ENCODE measurements around the gene ATG101. TPM values are rescaled to one million over a fixed set of nuclear protein-coding genes. Genes with fewer than 3 reads are reported as not detected.

ATG101 gene
- total and polyA plus RNA-seq, 2 of the 13 experiments (the other 11 are each of a cell fraction or from before 2014, with no cell fraction given) = 58.2 to 67.7 TPM

- no peak for TF ChIP-seq DBP (CRISPR knock-in tag; IDR thresholded peaks at IDR 0.05; ENCODE audit: not compliant biosample characterization)
- peak; percentile 36; the same call in 1 of the 2 replicates for TF ChIP-seq TFAP4 (IDR thresholded peaks at IDR 0.05; ENCODE audit: borderline replicate concordance, low read depth)
- TF ChIP-seq ZNF747 (CRISPR knock-in tag; IDR thresholded peaks at IDR 0.05; ENCODE audit: borderline replicate concordance) = peak; percentile 44; the same call in 1 of the 2 replicates
- TF ChIP-seq HNF1B (CRISPR knock-in tag; IDR thresholded peaks at IDR 0.05) = 0 out of 2 replicates have a peak, but pooled peaks have one; percentile 25
- 0 out of 2 replicates have a peak, but pooled peaks have one; percentile 63 for TF ChIP-seq ZNF34 (CRISPR knock-in tag; IDR thresholded peaks at IDR 0.05; ENCODE audit: borderline replicate concordance)
- TF ChIP-seq MAFG (CRISPR knock-in tag; IDR thresholded peaks at IDR 0.05) = no peak
- TF ChIP-seq ZNF740 (CRISPR knock-in tag; IDR thresholded peaks at IDR 0.05) = no peak
- TF ChIP-seq ZBTB37 (CRISPR knock-in tag; IDR thresholded peaks at IDR 0.05) = no peak
- TF ChIP-seq DRAP1 (CRISPR knock-in tag; IDR thresholded peaks at IDR 0.05) = no peak
- 0 out of 2 replicates have a peak, but pooled peaks have one; percentile 26 for TF ChIP-seq ZNF501 (CRISPR knock-in tag; IDR thresholded peaks at IDR 0.05)
- no peak for TF ChIP-seq CBX2 (IDR thresholded peaks at IDR 0.05; ENCODE audit: low read depth, low read length)
- TF ChIP-seq CBX2 (CRISPR knock-in tag; IDR thresholded peaks at IDR 0.05; ENCODE audit: low read depth) = no peak
- TF ChIP-seq TBX2 (CRISPR knock-in tag; IDR thresholded peaks at IDR 0.05; ENCODE audit: borderline replicate concordance) = peak; percentile 59; the same call in 1 of the 2 replicates
- no peak for TF ChIP-seq FOSL1 (CRISPR knock-in tag; IDR thresholded peaks at IDR 0.05; ENCODE audit: borderline replicate concordance)
- TF ChIP-seq PITX1 (CRISPR knock-in tag; IDR thresholded peaks at IDR 0.05) = no peak
- TF ChIP-seq ZFP37 (CRISPR knock-in tag; IDR thresholded peaks at IDR 0.05; ENCODE audit: borderline replicate concordance) = no peak
- no peak for TF ChIP-seq ZBTB2 (CRISPR knock-in tag; IDR thresholded peaks at IDR 0.05; ENCODE audit: low read depth)
- TF ChIP-seq ZSCAN25 (CRISPR knock-in tag; IDR thresholded peaks at IDR 0.05) = 0 out of 2 replicates have a peak, but pooled peaks have one; percentile 29
- 0 out of 2 replicates have a peak, but pooled peaks have one; percentile 51 for TF ChIP-seq ZNF572 (CRISPR knock-in tag; IDR thresholded peaks at IDR 0.05)
- TF ChIP-seq ZNF354B (CRISPR knock-in tag; IDR thresholded peaks at IDR 0.05) = no peak
- no peak for TF ChIP-seq AGO1 (IDR thresholded peaks at IDR 0.05; ENCODE audit: low read depth, low read length, poor library complexity, severe bottlenecking)
These were observed 7.4 kb upstream of the ATG101 start (continued) for GRCh38 chr12:52062167-52063081.

All from HepG2 (cell line).